Neutrophil (primary cell): Measurements from ENCODE around the gene CDC42BPB.

Experiments
- H3K27ac ChIP-seq: fragments of 200-600 bp; sonication (generic); 2 replicates; pipeline ENCODE4 v1.5.1; 2016; ENCODE audit warnings: mild to moderate bottlenecking, moderate library complexity
- H3K27me3 ChIP-seq: fragments of 200-600 bp; sonication (generic); 2 replicates; pipeline ENCODE4 v1.6.0; 2016; ENCODE audit warnings: mild to moderate bottlenecking
- H3K36me3 ChIP-seq: fragments of 200-600 bp; sonication (generic); 2 replicates; pipeline ENCODE4 v1.5.1; 2017
- H3K4me1 ChIP-seq, 2 experiments: fragments of 200-600 bp in 1 of 2; sonication (generic) in 1 of 2; 1 replicate in 1 of 2; 2 replicates in 1 of 2; pipeline versions ENCODE4 v1.5.1 to v1.6.1; 2013 to 2016; ENCODE audit warnings: low read depth in 1 of 2, low read length in 1 of 2, mild to moderate bottlenecking in 1 of 2, moderate library complexity in 1 of 2; ENCODE audit not compliant: control insufficient read depth in 1 of 2, insufficient read depth in 1 of 2
- H3K4me3 ChIP-seq, 2 experiments: fragments of 200-600 bp in 1 of 2; sonication (generic) in 1 of 2; 1 replicate in 1 of 2; 2 replicates in 1 of 2; pipeline ENCODE4 v1.5.1; 2013 to 2016; ENCODE audit warnings: low read depth in 1 of 2, low read length in 1 of 2, mild to moderate bottlenecking in 1 of 2, moderate library complexity in 1 of 2
- H3K9me3 ChIP-seq: fragments of 200-600 bp; sonication (generic); 2 replicates; pipeline ENCODE4 v1.5.1; 2016
- CTCF ChIP-seq: fragments of 200-600 bp; sonication (generic); IDR thresholded peaks from 2 replicates; pipeline ENCODE4 v1.5.1; 2016; ENCODE audit warnings: antibody characterized with exemption

Gene CDC42BPB

GRCh38 chr14:103023881-103024473 lies 33.4 kb downstream of the CDC42BPB start:
- Histone ChIP-seq H3K9me3 (no peaks in the 10 kb centered on the region), H3K4me1 (no peaks in the 10 kb centered on the region), H3K36me3 (no peaks in the 10 kb centered on the region), H3K27me3 (peaks cover 55% of the 10 kb centered on the region), H3K27ac (no peak overlapping the region), H3K4me3 (no peak overlapping the region)
- TF ChIP-seq CTCF, result no peak

- H3K4me3 ChIP-seq, result no peak overlapping the region
Observed at GRCh38 chr14:103022685-103023044, 34.7 kb downstream of the CDC42BPB start.

GRCh38 chr14:103022002-103022684 lies 35.2 kb downstream of the CDC42BPB start:
- Histone ChIP-seq H3K27me3 (peaks cover 43% of the 10 kb centered on the region), H3K36me3 (no peaks in the 10 kb centered on the region), H3K4me3 (no peak overlapping the region), H3K9me3 (no peaks in the 10 kb centered on the region), H3K4me1 (no peaks in the 10 kb centered on the region), H3K27ac (no peak overlapping the region)
- no peak for TF ChIP-seq CTCF

More at GRCh38 chr14:103022685-103023044, 34.7 kb downstream of the CDC42BPB start:
- no peak overlapping the region for H3K27ac ChIP-seq
- no peaks in the 10 kb centered on the region for H3K36me3 ChIP-seq
- TF ChIP-seq CTCF, result no peak
- H3K9me3 ChIP-seq, result no peaks in the 10 kb centered on the region
- H3K27me3 ChIP-seq, result peaks cover 45% of the 10 kb centered on the region
- H3K4me1 ChIP-seq, result no peaks in the 10 kb centered on the region

- H3K27me3 ChIP-seq, result peaks cover 43% of the 10 kb centered on the region
- TF ChIP-seq CTCF, result no peak
- no peaks in the 10 kb centered on the region for H3K4me1 ChIP-seq
- no peaks in the 10 kb centered on the region for H3K9me3 ChIP-seq
- H3K27ac ChIP-seq, result no peak overlapping the region
- H3K36me3 ChIP-seq, result no peaks in the 10 kb centered on the region
- no peak overlapping the region for H3K4me3 ChIP-seq
Observed at GRCh38 chr14:103021684-103022001, 35.7 kb downstream of the CDC42BPB start.

- H3K36me3 ChIP-seq, result no peaks in the 10 kb centered on the region
- no peak overlapping the region for H3K4me3 ChIP-seq
- no peaks in the 10 kb centered on the region for H3K9me3 ChIP-seq
- H3K27ac ChIP-seq, result no peak overlapping the region
- H3K4me1 ChIP-seq, result no peaks in the 10 kb centered on the region
- peaks cover 50% of the 10 kb centered on the region for H3K27me3 ChIP-seq
- no peak for TF ChIP-seq CTCF
Observed at GRCh38 chr14:103020271-103021170, 36.8 kb downstream of the CDC42BPB start.
